Measurements from ENCODE around the gene PAFAH1B1. TPM values are rescaled to one million over a fixed set of nuclear protein-coding genes. Genes with fewer than 3 reads are reported as not detected.

The PAFAH1B1 gene
- total RNA-seq, 2 donors from 2014 or later: 39.7 to 60.3 TPM

GRCh38 chr17:2723997-2724783 lies 130.7 kb downstream of the PAFAH1B1 start:
- intact Hi-C loops (cut with DNase I): no loop called here
- Histone ChIP-seq H3K9me3 (no peaks in the 10 kb centered on the region), H3K27me3 (peaks cover 0 to 11% of the 10 kb centered on the region in 2 donors), H3K36me3 (replicated peaks in 1 of 2; ENCODE audit: insufficient read depth in 1 of 2, low read depth in 2 of 2) (no peaks in the 10 kb centered on the region), H3K4me1 (peaks cover 5% of the 10 kb centered on the region), H3K4me3 (no peak overlapping the region), H3K27ac (no peak overlapping the region)
- TF ChIP-seq POLR2A (IDR thresholded peaks at IDR 0.05) (no peak), CTCF (IDR thresholded peaks at IDR 0.05) (no peak)
- ATAC-seq (peak; percentile 36), DNase-seq (no peak)
- WGBS, 2 donors: 11 to 33% methylated on average over 10 to 55 of the region's 98 CpGs

- DNase-seq (peak in 2 of 4 donors; percentile 42 to 63), ATAC-seq (peak; percentile 76)
- Histone ChIP-seq H3K27me3 (peaks cover 0 to 11% of the 10 kb centered on the region in 2 donors), H3K36me3 (replicated peaks in 1 of 2; ENCODE audit: insufficient read depth in 1 of 2, low read depth in 2 of 2) (no peaks in the 10 kb centered on the region), H3K4me1 (peaks cover 5% of the 10 kb centered on the region), H3K4me3 (no peak overlapping the region), H3K27ac (no peak overlapping the region), H3K9me3 (no peaks in the 10 kb centered on the region)
- intact Hi-C loops (cut with DNase I): no loop called here
- WGBS, 2 donors: 2 to 21% methylated on average over 4 to 39 of the region's 40 CpGs
- no peak for TF ChIP-seq POLR2A (IDR thresholded peaks at IDR 0.05)
- peak in 2 of 7 experiments; percentile 14 to 56 for TF ChIP-seq CTCF (IDR thresholded peaks at IDR 0.05)
Observed at GRCh38 chr17:2724784-2725164, 131.3 kb downstream of the PAFAH1B1 start.

DNA sequence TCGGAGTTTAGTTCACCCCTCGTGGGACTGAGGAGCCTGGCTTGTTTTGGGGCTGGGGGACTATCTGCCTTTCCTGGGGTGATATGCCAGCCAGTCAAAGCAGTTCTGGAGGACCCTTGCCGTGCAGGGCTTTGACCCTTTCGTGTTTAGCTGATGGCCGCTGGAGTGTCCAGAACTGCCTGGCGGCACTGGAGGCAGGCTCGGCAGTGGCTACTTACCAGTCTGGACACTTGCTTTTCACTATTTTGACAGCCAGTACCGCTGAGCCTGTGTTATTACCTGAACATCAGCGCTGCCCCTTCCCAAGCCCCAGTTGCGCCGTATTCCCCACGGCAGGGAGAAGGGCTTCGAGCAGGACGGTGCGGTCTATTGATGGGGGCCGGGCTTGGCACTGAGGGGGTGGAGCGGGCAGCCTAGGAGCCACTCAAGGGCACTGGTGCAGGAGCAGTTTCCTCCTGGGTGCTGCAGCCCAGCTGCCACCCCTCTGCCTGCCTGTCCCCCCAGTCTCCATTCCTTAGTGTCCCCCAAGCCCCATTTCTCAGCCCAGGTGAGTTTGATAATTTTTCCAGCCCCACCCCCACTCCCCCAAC lies 137.4 kb downstream of the PAFAH1B1 start:
- TF ChIP-seq POLR2A (IDR thresholded peaks at IDR 0.05) (no peak), CTCF (IDR thresholded peaks at IDR 0.05) (no peak)
- H3K27me3 ChIP-seq: peaks cover 0 to 6% of the 10 kb centered on the region in 2 donors
- H3K4me1 ChIP-seq: no peaks in the 10 kb centered on the region
- DNase-seq (no peak), ATAC-seq (no peak)
- H3K9me3 ChIP-seq: no peaks in the 10 kb centered on the region
- no peak overlapping the region for H3K4me3 ChIP-seq
- intact Hi-C loops (cut with DNase I): no loop called here
- no peaks in the 10 kb centered on the region for H3K36me3 ChIP-seq (replicated peaks in 1 of 2; ENCODE audit: insufficient read depth in 1 of 2, low read depth in 2 of 2)
- WGBS, 2 donors: 59 to 77% methylated on average over 5 to 14 of the region's 17 CpGs
- no peak overlapping the region for H3K27ac ChIP-seq

DNA sequence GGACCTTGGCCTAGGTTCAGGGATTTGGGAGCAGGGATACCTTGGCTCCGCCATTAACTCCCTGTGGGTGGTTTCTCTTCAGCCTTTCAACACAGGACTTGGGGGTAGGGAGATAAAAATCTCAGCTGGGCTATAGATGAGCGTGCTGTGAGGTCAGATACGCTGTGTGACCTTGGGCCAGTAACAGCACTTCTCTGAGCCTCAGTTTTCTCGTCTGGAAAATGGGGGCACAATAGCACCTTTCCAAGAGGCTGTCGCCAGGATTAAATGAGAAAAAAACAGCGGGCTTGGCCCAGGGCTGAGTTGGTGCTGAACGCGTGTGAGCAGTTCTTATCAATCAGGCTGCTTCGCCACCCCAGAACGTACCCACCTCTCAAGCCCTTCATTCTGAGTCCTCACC lies 138.4 kb downstream of the PAFAH1B1 start:
- no peak for ATAC-seq
- no peaks in the 10 kb centered on the region for H3K36me3 ChIP-seq (replicated peaks in 1 of 2; ENCODE audit: insufficient read depth in 1 of 2, low read depth in 2 of 2)
- no peak for TF ChIP-seq CTCF (IDR thresholded peaks at IDR 0.05)
- no peak for TF ChIP-seq POLR2A (IDR thresholded peaks at IDR 0.05)
- H3K27ac ChIP-seq: no peak overlapping the region
- H3K4me3 ChIP-seq: no peak overlapping the region
- H3K4me1 ChIP-seq: no peaks in the 10 kb centered on the region
- 72 to 78% methylated on average over 8 to 10 of the region's 10 CpGs for WGBS, 2 donors
- peaks cover 0 to 6% of the 10 kb centered on the region in 2 donors for H3K27me3 ChIP-seq
- intact Hi-C loops (cut with DNase I): no loop called here
- no peak for DNase-seq
- H3K9me3 ChIP-seq: no peaks in the 10 kb centered on the region
